ENCODE measurements around the gene TEAD1. TPM values are rescaled to one million over a fixed set of nuclear protein-coding genes. Genes with fewer than 3 reads are reported as not detected.

Gene TEAD1
- total and polyA plus RNA-seq, 10 of the 15 experiments (the other 5 are each of a cell fraction or from before 2014, with no cell fraction given) = 0.01 to 0.59 (median 0.04) TPM; not detected in 6

- TF ChIP-seq ZNF207 (IDR thresholded peaks at IDR 0.05; ENCODE audit: borderline replicate concordance) = no peak
- TF ChIP-seq SMARCA5 (IDR thresholded peaks at IDR 0.05) = no peak
These were observed 18.4 kb upstream of the TEAD1 start (continued) for GRCh38 chr11:12655842-12656241.

GRCh38 chr11:12657336-12657735, 16.9 kb upstream of the TEAD1 start:
- no peaks in the 10 kb centered on the region for H3K27me3 ChIP-seq (replicated peaks in 1 of 2; ENCODE audit: control insufficient read depth in 2 of 2, insufficient read depth in 2 of 2, low read length in 1 of 2)
- no peaks in the 10 kb centered on the region for H3K4me1 ChIP-seq (ENCODE audit: control insufficient read depth, insufficient read depth, low read length)
- in situ Hi-C loops (cut with MboI) (no loop called here), intact Hi-C loops (cut with micrococcal nuclease; ENCODE audit: unreplicated experiment) (no loop called here)
- no peak overlapping the region for H3K4me2 ChIP-seq (ENCODE audit: control insufficient read depth, insufficient read depth)
- H3K9me3 ChIP-seq (replicated peaks; ENCODE audit: control insufficient read depth, insufficient read depth, low read length) = no peaks in the 10 kb centered on the region
- no peak for ATAC-seq
- no peak overlapping the region for H2AFZ ChIP-seq (ENCODE audit: control insufficient read depth, low read depth, low read length)
- ChIA-PET RAD21 (ENCODE audit: unreplicated experiment) (no interaction called here), SMC1A (ENCODE audit: uncharacterized antibody, unreplicated experiment) (no interaction called here), POLR2A (no interaction called here), CTCF (interaction anchor here (0.6 kb wide), 1 partner anchor 236 kb away, joined by 3 read pairs; no protein-coding TSS in a partner anchor)
- no peak overlapping the region for H3K27ac ChIP-seq (ENCODE audit: control insufficient read depth, insufficient read depth)
- BruUV-seq (replicated peaks) = no TSS peak
- TF ChIP-seq NBN (IDR thresholded peaks at IDR 0.05) (no peak), ZNF24 (IDR thresholded peaks at IDR 0.05) (no peak), MYC (IDR thresholded peaks at IDR 0.05; ENCODE audit: insufficient read depth, insufficient read length, insufficient replicate concordance, low read length, severe bottlenecking) (no peak), NR2C2 (IDR thresholded peaks at IDR 0.05; ENCODE audit: borderline replicate concordance, control insufficient read depth, insufficient read length, low read depth) (no peak), SMC3 (IDR thresholded peaks at IDR 0.05; ENCODE audit: borderline replicate concordance, low read length) (no peak), JUNB (IDR thresholded peaks at IDR 0.05) (no peak), CBX5 (IDR thresholded peaks at IDR 0.05; ENCODE audit: low read depth) (no peak), RELB (IDR thresholded peaks at IDR 0.05; ENCODE audit: low read depth) (no peak), MXI1 (IDR thresholded peaks at IDR 0.05; ENCODE audit: low read depth, low read length) (no peak), GATAD2B (conservative IDR thresholded peaks at IDR 0.05; ENCODE audit: low read depth) (no peak)
- FAIRE-seq = no peak
- 29% methylated on average over 3 of the region's 3 CpGs for WGBS (ENCODE audit: insufficient coverage, insufficient replicate concordance, low lambda C conversion rate, missing lambda C conversion rate)
- H3K4me3 ChIP-seq = no peak overlapping the region
- no peak overlapping the region for H3K9ac ChIP-seq (ENCODE audit: control insufficient read depth, insufficient read depth, low read length)
- H4K20me1 ChIP-seq (ENCODE audit: control insufficient read depth, insufficient read depth) = no peaks in the 10 kb centered on the region
- no peaks in the 10 kb centered on the region for H3K36me3 ChIP-seq (ENCODE audit: control insufficient read depth in 2 of 2, insufficient read depth in 2 of 2, low read length in 1 of 2)
- DNase-seq (ENCODE audit: low read depth, low spot score) = no peak
- no peaks in the 10 kb centered on the region for H3K79me2 ChIP-seq (ENCODE audit: control insufficient read depth, insufficient read depth, low read length)
